Activated naive CD8-positive, alpha-beta T cell treated with anti-CD3 and anti-CD28 coated beads, Interleukin-2, amount 50 U/mL, for 16 hours (primary cell): Measurements from ENCODE around the gene CTNNA3.

Experiments
- DNase-seq: peaks from one replicate; pipeline ENCODE4 v3.0.0-alpha.2; 2020; ENCODE audit warnings: low read depth, low spot score

CTNNA3 gene

DNA sequence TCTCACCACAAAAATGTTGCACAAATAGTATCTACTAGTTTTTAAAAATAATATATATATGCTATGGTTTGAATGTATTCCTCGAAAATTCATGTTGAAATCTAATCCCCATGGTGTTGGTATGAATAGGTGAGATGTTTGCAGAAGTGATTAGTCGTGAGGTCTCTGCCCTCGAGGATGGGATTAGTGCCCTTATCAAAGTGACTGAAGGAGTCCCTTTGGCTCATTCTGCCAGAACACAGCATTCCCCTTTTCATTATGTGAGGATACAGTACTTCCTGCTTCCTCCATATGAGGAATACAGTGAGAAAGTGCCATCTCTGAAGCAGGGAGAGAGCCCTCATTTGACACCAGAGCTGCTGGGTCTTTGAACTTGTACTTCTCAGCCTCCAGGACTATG, 1547.7 kb downstream of the CTNNA3 start:
- DNase-seq: no peak

DNA sequence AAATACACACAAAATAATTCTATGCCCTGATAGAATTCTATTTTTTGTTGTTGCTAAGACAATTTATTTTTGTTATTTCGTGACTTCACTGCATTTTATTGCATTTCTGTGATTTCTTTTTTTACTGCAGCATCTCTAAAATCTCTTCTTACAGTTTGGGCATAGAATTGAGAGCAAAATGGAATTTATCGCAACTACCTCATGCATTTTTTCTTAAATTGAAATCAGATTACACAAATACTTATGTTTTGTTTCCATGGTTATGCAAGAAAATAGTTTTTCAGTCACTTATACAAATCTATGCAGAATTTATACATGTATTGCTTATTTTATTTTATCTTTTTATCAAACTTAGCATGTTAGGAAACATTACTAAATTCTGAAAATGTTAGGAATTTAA, 1552.0 kb downstream of the CTNNA3 start:
- DNase-seq: no peak

DNA sequence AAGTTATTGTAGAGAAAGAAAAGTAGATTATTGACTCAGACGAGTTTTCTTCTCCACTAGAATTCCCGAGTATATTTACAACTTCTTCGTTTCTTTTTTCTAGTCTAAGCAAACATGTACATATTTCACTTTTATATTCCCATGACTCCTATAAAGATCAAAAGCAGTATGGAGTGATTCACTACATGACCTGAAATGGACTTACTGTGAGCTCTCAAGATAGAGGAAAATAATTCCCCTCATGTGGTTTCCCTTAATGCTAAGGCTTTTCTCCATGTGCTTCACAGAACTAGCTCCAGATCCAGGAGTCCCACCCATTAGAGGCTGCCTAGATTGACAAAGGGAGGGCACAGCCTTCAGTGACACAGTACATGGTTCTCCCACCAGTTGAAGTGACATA, 1593.2 kb downstream of the CTNNA3 start:
- DNase-seq: no peak

GRCh38 chr10:66098595-66099480, 1597.2 kb downstream of the CTNNA3 start:
- no peak for DNase-seq

DNA sequence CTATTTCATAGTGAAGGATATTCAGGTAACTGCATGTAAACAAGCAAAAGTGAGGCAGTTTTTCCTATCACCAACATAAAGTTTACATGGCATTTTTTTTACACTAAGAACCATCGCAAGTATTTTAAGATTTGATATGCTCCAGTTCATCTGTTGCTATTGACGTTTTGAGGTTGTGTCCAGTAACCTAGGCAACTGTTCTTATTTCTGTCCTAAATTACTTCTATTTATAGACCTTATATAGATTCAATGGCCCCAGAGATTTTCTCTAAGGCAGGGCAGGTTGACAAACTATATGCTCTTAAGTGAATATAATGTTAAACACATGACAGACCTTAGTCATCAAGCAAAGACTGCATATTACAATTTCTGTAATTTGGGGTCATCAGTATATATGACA, 1600.4 kb downstream of the CTNNA3 start:
- no peak for DNase-seq

DNA sequence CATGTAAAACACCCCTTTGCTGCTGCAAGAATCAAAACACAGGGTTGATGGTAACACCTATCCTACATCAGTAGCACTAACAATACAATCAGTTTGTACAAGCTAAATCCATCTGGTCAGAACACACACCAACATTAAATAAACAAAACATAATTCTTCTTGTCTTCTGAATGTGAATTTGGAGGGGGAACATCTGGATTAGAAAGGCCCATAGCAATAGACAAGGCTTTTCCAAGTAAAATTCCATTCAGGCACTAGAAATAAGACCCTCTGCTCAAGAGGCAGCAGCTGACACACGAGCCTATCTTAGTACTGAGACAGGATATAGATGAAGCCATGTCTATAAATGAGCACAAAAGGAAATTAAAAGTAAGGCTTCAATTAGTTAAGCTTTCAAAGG, 1610.1 kb downstream of the CTNNA3 start:
- DNase-seq: no peak

DNA sequence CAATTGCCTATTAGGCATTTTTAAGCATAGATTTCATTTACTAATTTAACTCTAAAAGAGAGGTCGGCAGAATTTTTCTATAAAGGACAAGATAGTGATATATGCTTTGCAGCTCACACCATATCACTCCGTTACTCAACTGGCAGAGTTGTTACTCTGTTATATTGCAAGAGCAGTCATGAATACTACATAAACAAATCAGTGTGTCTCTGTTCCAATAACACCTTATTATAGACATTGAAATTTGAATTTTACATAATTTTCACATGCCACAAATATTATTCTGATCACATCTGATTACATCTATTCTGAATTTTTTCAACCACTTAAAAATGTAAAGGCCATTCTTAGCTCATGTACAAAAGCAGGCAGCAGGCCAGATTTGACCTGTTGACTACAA, 1624.1 kb downstream of the CTNNA3 start:
- DNase-seq: no peak

DNA sequence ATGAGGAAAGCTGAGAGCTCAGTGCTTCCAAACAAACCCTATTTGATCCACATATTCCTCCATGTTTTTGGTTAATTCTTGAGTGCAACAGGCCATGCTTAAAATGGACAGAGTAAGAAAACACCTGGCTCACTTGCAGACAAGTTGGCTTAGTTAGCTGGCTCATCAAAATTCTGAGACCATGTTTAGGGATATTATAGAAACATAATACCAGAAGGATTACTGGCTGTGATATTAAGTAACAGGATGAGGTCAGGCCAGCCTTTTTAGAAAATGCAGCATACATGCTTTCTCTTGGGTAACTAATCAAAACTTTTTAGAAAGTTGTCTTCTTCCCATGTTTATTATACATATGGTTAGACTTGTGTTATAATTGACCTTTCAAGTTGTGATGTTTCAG, 1637.4 kb downstream of the CTNNA3 start:
- DNase-seq: no peak

DNA sequence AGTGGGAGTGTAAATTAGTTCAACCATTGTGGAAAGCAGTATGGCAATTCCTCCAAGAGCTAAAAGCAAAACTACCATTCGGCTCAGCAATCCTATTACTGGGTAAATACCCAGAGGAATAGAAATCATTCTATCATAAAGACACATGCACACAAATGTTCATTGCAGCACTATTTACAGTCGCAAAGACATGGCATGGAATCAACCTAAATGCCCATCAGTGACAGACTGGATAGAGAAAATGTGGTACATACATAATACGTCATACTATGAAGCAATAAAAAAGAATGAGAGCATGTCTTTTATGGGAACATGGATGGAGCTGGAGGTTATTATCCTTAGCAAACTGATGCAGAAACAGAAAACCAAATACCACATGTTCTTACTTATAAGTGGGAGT, 1646.7 kb downstream of the CTNNA3 start:
- no peak for DNase-seq

DNA sequence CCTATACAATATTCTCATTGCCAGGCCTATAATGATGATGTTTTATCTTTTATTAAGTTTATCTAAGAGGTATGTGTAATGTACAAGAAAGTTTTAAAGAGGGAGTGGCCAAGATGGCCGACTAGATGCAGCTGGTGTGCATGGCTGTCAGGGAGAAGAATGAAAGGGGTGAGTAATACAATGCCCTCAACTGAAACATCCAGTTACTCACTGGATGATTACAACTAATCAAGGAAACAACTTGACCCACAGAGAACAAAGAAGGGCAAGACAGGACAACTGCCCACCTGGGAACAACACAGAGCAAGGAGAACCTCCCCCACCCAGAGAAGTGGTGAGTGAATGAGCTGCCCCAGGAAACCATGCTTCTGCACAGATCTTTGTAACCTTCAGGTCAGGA, 1650.1 kb downstream of the CTNNA3 start:
- no peak for DNase-seq

- no peak for DNase-seq
These were observed 1654.2 kb downstream of the CTNNA3 start for GRCh38 chr10:66041771-66042170.

DNA sequence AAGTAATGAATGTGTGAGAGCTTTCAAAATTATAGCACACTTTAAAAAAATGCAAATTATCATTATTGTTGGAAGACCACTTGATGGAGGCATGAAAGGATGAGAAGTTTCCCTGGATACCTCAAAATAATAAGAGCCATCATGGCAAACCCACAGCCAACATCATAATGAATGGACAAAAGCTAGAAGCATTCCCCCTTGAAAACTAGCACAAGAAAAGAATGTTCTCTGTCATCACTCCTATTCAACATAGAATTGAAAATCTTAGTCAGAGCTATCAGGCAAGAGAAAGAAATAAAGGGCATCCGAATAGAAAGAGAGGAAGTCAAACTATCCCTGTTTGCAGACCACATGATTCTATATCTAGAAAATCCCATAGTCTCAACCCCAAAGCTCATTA, 1657.4 kb downstream of the CTNNA3 start:
- DNase-seq: no peak

GRCh38 chr10:66026321-66026720, 1669.7 kb downstream of the CTNNA3 start:
- no peak for DNase-seq

GRCh38 chr10:66025186-66025585, 1670.8 kb downstream of the CTNNA3 start:
- no peak for DNase-seq

DNA sequence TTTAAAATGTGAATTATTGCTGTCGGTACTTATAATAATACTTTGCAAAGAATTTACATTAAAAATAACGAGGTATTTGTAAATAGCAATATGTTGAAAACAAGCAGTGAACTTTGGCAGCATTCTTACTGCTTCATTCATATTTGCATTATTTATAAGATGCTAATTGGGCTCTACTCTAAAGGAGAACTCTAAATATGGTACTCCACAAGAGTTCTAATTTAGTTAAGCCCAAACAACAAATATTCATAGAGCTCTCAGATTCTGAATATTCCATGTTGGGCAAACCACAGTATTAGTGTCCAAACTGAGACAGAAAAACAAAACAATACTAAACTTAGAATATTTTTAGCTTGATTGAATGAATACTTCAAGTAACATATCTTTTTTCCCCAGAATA, 1674.6 kb downstream of the CTNNA3 start:
- no peak for DNase-seq

DNA sequence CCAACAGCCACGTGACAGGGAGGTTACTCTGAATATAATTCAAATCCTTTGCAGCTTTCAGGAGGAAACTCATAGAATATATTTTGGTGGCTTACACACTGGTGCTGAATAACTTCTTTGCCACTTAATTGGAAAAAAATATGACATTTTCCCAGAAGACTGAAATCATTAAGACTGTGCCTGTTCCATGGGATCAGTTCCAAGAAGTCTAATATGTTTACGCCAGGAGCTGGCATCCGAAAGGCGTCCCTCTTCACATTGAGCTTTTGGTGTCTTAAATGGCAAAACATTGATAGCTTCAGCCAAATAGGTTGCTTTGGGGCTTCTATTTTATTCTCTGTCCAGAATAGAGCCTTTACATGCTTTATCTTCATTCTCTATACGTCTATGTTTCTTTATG, 1687.8 kb downstream of the CTNNA3 start:
- no peak for DNase-seq

- no peak for DNase-seq
These were observed 1689.6 kb downstream of the CTNNA3 start for GRCh38 chr10:66006411-66006810.

- no peak for DNase-seq
These were observed 1702.5 kb downstream of the CTNNA3 start for GRCh38 chr10:65993451-65993850.

- no peak for DNase-seq
These were observed 1727.1 kb downstream of the CTNNA3 start for GRCh38 chr10:65968871-65969270.

DNA sequence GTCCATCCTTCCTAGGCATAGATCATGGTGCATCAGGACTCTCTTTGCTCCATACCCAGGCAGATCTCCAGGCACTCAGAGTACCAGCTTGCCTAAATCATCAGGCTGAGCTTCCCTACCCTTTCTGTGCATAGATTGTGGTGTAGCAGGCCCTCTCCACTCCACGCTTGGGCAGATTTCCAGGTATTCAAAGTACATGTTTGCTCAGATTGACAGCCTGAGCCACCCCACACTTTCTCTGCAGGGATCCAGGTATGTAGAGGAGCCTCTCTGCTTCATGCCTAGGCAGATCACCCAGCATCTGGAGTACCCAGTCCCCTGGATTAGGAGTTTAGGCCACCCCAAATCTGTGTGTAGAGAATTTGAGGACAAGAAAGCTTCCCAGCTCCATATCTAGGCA, 1727.6 kb downstream of the CTNNA3 start:
- DNase-seq: no peak

GRCh38 chr10:65964205-65964604, 1731.8 kb downstream of the CTNNA3 start:
- DNase-seq: no peak

DNA sequence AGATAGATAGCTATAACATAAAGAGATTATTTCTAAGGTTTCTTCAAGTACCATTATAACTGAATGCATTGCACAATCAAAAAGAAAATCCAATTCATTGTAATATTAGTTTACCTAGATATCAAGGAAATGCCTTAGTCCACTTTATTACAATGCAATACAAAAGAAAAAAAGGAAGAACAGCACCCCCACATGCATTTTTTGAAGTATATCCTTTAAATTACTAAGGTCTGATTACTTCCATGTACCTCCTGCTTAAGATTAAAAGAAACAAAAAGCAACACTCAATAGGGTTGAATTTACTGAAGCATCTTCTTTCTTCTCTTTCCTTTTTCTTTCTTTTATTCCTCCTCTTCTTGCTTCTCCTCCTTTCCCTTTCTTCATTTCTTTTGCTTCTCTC, 1743.9 kb downstream of the CTNNA3 start:
- no peak for DNase-seq

- no peak for DNase-seq
These were observed 1745.9 kb downstream of the CTNNA3 start for GRCh38 chr10:65950075-65950474.

GRCh38 chr10:65949526-65949925, 1746.5 kb downstream of the CTNNA3 start:
- DNase-seq: no peak
